HG03432 (cell line): ENCODE data around the gene ARID3C.

Source experiments
- ATAC-seq: cut with Tn5 transposase; IDR thresholded peaks from one replicate; pipeline ENCODE4 v1.9.1; 2021; ENCODE audit warnings: mild to moderate bottlenecking, moderate library complexity; ENCODE audit not compliant: unreplicated experiment

The ARID3C gene

DNA sequence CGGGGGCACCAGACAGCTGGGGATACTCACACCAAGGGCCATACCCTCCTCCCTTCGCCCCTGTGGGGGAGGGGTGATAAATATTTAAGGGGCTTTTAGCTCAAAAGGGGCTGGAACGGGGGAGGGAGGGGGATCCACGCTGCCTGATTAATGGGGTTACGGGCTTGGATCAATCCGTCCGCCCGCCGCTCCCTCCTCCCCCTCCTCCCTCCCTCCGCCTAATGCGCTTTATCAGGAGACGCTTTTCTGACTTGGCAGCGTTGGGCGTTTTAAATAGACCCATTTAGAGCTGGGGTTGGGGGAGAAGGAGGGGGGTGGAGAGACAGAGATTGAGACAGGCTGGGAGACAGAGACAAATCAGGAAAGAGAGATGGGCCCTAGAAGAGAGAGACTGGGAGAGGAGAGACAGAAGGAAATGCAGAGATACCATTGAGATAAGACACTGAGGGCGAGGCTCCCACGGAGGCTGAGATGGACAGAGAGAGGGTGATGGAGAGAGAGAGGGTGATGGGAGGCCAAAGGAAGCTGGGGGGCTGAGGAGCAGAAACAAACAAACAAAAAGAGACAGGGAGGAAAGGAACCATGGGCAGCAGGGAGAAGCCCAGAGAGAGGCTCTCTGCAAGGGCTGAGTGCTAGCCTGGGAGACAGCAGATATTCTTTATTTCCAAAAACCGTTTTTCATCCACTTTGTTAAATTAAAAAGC lies 49.6 kb downstream of the ARID3C start:
- no peak for ATAC-seq

DNA sequence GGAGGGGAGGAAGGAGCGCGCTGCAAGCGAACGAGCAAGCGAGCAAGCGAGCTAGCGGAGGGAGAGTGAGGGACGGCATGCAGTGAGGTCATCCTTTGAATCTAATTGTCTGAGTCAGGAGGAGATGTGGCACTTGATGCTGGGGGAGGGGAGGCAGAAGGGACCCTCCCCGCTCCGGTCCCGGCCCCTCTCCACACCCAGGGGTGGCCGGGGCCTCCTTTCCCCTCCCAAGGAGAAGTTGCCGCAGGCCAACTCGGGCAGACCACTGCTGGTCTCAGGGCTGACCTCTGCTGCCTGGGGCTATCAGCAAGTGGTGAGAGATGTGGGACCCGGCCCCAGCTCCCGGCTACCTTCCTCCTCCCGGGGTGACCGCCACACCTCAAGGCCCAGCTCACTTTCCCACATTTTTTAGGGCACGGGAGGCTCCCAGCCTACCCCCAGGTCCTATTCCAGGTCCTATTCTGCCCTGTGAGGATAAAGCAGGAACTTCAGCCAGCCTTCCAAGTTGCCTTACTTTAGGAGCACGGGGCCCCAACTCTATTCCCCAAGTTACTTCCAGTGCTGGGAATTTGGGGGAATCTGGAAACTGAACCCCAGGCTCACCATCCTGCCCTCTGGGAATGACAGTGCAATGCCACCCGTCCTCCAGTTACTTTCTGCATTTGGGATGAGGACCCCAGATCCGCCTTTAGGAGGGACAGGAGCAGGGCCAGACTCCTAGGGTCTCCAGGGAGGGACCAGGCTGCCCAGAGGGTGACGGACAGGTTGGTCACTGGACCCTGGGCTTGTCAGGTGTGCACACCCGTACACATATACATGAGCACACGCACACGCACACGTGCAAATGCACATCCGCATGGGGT lies 50.4 kb downstream of the ARID3C start:
- ATAC-seq: no peak

DNA sequence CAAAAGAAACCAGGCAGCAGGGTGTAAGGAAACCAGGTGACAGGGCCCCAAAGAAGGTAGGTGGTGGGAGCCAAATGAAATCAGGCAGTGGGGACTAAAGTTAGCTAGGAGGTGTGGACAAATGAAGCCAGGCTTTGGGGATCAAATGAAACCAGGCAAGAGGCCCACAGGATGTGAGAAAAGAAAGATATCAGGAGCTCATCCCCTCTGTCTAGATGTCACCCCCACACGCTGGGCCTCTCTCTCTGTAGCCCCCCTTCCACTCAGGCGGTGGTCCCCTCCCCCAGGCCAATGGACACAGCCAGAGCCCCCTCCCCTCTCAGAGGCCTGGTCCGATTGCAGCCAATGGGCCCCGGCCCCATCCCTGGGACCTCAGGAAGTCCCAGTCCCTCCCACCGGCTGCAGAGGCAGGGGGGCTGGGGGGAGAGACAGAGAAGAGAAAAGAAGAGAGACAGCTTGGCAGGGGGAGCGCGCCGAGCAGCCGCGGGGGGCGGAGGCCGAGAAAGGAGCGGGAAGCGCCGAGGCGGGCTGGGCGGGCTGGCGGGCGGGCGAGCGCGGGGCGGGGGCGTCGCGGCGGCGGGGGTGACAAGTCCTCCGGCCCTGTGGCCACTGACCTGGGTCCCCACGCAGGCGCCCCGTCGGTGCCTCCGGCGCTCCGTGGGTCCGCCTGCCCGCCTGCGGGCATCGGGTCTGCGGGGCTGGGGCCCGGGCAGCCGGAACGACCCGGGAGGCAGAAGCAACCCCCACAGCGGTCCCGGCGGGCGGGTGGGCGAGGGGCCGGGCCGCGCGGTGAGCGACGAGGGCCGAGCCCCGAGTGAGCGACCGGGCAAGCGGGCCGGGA lies 51.2 kb downstream of the ARID3C start:
- ATAC-seq: no peak

DNA sequence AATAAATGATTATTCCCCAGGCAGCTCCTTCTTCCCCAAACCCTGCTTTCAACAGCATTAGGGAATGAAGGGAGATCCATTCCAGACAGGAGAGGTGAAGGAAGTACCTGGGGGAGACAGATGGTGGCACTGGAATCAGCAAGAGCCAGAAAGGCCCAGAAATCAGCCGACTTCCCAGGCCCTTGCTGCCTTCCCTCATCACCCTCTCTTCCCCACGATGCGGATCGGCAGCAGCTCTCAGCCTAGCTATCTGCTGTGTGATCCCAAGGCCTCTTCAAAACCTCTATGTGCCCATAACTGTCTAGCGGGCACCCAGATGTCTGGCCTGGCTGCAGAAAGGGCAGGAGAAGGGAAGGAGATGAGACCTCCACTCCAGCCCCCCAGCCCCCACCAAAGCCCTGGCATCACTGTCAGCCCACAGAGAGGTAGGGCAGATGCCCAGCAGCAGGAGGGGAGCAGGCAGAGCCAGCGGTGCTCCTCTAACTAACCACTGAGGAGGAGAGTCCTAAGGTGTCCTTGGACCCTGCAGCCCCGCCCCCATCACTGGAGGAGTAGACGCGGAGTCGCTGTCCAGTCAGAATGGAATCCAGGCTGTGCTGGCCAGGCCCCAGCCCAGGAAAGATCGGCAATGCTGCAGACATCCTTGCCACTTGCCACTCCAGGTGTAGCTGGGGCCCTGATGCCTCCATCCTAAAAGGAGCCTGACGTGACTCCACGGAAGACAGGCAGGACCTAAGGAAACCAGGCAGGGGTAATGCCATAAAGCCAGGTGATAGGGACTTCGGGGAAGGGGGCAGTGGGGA lies 52.1 kb downstream of the ARID3C start:
- no peak for ATAC-seq

DNA sequence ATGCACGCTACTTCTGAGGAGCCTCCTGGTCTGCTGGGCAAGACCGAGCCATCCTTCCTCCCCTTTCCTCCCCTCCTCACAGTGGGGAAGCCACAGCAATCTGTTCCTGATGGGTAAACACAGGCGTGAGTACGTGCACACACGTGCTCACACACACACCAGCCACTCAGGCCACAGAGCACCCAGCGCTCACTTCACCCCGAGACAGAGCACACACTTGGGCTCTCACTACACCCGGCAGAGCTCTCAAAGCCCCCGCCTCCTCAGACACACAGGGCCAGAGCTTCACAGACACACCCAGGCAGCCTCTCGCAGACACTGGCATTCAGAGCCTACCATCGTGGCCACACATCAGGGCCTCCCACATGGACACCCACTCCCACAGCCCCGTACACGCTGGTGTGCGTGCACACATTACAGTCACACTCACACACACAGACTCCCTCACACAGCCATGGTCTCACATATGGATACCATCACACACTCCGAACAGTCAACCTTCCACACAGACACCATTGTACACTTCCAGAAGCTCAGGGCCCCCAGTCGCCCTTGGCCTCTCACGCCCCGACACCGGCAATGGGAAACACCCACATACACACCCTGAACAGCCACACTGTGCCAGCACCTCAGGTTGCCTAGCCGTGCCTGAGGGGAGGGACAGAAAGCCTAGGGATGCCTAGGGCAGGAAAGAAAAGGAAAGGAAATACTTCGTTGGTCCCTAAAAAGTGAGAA lies 52.8 kb downstream of the ARID3C start:
- ATAC-seq: no peak

DNA sequence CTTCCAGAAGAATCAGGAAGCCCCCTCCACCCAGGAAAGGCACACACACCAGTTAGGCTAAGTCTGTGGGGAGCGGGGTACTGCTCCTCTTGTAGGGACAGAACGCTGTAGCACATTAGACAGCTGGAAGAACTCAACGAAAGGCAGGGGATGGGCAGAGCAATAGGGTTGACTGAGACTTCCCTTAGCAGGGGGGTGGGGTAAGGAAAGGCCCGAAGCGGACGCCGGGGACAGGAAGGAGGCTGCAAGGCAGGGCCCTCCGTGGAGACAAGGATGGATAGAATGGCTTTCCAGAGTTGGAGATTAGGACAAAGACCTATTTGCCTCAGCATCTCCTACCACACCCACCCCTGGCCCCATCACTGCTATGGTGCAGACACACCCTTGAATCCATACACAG lies 53.6 kb downstream of the ARID3C start:
- ATAC-seq: no peak

DNA sequence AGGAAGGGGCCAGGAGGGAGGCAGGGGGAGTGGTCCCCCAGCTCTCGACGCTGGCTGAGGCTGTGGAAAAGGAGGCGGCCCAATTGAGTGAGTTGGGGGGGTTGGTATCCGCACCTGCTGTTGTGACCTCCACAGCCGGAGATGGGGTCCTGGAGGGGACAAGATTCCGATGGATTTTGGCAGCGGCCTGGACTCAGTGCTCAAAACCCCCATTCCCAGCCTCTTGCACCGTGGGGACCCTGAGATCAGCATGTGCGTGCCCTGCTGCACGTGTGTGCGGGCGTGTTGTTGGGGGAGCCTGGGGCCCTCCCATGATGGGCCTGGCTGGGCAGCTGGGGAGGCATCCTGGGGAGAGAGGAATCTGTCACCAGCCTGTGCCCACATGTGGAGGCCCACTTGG lies 54.3 kb downstream of the ARID3C start:
- ATAC-seq: no peak

DNA sequence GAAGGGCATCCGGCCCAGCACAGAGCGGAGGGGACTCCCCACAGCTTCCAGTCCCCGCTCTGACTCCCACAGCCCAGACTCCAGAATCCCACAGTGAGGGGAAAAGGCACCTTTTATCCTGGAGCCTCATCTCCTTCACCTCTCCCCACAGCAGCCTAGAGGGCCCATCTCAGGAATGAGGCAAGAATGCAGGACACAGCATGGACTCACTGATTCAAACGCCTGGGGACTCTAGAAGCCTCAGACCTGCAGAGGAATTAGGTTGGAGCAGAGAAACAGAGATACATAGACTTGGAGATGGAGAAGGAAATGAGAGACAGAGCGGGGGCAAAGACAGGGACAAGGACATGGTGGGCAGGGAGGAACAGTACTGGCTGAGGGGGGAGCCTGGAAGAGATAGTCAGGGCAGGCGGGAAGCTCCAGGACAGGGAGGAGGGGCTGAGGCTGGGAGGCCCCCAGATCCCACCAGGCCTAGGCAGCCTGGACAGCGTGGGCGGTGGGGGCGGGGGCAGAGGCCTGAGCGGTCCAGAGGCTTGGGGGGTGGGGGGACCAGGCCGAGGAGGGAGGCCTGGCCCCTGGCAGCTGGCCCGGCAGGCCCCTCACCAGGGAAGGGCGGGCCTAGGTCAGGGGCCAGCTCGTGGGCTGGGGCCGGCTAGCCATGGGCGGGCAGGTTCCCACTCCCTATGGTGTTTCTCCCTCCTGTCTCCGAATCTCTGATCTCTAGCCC lies 55.1 kb downstream of the ARID3C start:
- no peak for ATAC-seq

DNA sequence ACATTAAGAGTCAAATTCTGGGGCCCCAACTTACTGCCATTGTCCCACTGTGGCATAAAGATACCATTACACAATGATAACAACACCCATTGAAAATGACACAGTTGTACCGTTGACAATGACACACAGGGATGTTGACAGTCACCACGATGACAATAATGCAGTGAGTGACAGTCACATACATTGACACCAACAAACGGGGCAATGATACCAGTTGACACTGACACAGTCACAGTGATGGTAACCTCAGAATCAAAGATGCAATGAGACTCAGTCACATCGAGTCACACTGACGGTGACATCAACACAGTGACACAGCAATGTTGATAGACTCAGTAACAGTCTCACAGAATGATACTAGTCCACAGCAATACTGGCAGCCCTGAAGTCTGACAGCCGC lies 56.2 kb downstream of the ARID3C start:
- no peak for ATAC-seq

DNA sequence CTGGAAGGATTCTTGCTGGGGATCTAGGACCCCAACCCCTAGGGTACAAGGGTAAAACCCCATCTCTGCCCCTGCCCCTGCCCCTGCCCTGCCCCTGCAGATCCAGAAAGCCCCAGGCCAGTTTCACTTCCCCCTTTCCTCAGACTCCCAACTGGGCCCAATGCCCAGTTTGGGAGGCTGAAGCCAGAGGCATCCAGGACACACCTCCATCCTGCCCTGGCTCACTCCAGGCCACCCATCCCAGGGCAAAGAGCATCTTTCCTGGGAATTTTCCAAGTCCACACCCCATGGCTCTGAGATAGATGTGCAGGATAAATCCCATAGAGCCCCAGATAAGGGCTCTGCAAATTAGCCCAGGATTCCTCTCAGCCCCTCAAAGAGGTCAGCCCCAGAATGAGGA lies 56.8 kb downstream of the ARID3C start:
- ATAC-seq: no peak

DNA sequence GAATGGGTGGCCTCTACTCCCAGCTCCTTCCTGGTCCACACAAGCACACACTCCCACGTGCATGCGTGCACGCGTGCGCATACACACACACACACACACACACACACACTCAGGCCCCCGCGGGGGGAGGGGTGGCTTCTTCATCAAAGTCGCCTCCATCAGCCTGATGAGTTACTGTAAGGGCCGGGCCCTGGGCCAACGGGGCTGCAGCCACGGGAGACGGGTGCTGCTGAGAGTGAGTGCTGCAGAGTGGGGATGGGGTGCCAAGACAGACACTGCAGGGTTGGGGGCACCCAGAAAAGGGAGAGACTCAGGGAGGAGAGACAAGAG lies 57.4 kb downstream of the ARID3C start:
- no peak for ATAC-seq
